GM19463 (cell line): Measurements from ENCODE around the gene BTF3L4.
A peak's percentile ranks its signal among the peaks of the same experiment; 100 is the strongest.
"Not testable (repeated sequence)": the region's sequence is repeated elsewhere in the genome, so short reads cannot be mapped to it uniquely, and the experiment has no call there.

Experiments used
- ATAC-seq: cut with Tn5 transposase; IDR thresholded peaks from one replicate; pipeline ENCODE4 v1.9.1; 2021; ENCODE audit warnings: mild to moderate bottlenecking, moderate library complexity; ENCODE audit not compliant: unreplicated experiment

BTF3L4 gene

DNA sequence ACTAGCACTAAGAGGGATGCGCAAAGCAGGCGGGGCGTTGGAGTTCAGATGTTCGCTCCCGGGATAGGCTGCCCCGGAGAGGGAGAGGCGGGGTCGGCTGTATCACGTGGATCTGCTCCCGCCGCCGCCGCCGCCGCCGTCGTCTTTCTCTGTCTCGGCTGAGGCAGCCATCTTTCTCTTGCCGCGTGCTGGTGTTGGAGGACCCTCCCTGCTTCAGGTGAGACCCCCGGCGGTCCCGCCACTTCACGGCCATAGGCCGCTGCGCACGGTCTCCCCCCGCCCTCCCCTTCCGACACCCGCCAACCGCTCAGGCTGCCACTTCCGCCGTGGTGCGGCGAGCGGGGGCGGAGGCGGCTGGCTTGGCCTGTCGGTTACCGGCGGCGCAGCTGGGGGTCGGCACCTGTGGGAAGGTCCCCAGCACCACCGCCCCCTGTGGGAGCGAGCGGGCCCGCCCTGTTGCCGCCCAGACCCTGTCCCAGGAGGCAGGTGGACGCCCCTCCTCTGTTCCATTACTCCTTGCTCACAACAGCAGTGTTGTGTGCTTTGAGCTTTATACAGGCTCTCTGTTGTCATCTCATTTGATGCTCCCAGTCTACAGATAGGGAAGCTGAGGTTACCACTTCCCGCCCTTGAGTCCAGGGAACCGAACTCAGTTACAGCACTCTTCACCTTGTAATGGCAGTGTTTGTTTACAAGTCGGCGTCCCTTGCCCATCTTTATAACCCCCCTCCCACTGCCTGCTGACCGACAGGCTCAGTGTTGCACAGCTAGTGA lies at the start of gene BTF3L4:
Gene BTF3L4, plus strand, starts transcription at position 133 of the 774 bp plus-strand sequence. CDS start 3,553 bp downstream, outside the sequence.
- peak; percentile 78 for ATAC-seq

DNA sequence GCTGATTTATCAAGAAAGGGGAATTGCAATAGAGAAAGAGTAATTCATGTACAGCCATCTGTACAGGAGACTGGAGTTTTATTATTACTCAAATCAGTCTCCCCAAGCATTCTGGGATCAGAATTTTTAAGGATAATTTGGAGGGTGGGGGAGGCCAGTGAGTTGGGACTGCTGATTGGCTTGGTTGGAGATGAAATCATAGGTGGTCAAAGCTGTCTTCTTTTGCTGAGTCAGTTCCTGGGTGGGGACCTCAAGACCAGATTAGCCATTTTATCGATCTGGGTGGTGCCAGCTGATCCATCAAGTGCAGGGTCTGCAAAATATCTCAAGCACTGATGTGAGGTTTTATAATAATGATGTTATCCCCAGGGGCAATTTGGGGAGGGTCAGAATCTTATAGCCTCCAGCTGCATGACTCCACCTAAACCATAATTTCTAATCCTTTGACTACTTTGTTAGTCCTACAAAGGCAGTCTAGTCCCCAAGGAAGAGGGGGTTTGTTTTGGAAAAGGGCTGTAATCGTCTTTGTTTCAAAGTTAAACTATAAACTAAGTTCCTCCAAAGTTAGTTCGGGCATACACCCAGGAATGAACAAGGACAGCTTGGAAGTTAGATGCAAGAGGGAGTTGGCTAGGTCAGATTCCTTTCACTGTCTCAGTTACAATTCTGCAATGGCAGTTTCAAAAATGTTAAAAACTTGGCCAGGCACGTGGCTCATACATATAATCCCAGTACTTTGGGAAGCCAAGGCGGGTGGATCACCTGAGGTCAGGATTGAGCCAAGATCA lies 48.7 kb upstream of the BTF3L4 start:
- no peak for ATAC-seq

- ATAC-seq = no peak
Observed at GRCh38 chr1:52008071-52008809, 47.9 kb upstream of the BTF3L4 start.

GRCh38 chr1:52022133-52022532 lies 34.0 kb upstream of the BTF3L4 start:
- no peak for ATAC-seq

DNA sequence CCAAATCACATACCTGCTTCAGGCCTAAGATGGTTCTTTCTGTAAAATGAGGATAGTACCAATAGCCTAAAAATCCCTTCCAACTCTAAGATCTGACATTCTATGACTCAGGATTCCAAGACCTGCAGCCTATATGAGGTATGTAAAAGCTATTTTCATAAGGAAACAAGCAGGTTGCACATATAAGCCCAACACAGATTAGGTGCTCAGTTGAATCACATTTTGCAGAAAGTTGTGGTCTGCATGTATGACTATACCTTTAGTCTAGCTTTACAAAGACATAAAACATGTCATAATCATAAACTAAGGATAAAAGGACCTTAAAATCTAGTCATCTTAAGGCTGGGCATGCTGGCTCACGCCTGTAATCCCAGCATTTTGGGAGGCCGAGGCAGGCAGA lies 29.8 kb upstream of the BTF3L4 start:
- ATAC-seq = no peak

GRCh38 chr1:52028328-52028727 lies 27.8 kb upstream of the BTF3L4 start:
- no peak for ATAC-seq

DNA sequence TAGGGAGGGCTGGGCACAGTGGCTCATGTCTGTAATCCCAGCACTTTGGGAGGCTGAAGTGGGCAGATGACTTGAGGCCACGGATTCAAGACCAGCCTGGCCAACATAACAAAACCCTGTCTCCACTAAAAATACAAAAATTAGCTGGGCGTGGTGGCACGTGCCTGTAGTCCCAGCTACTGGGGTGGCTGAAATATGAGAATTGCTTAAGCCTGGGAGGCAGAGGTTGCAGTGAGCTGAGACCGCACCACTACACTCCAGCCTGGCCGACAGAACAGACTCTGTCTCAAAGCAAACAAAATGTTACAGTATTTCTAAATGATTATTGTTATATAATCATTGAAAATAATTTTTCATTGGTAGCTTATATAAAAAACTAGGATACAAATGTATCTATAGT lies 27.3 kb upstream of the BTF3L4 start:
- ATAC-seq = not testable (repeated sequence)

- peak; percentile 14 for ATAC-seq
Observed at GRCh38 chr1:52032124-52032784, 23.8 kb upstream of the BTF3L4 start.

GRCh38 chr1:52032785-52033131 lies 23.3 kb upstream of the BTF3L4 start:
- peak; percentile 39 for ATAC-seq

GRCh38 chr1:52033190-52034049 lies 22.7 kb upstream of the BTF3L4 start, which contains the start of gene KTI12:
KTI12 (minus strand) TSS chr1:52033810; CDS start chr1:52033761, 49 bp downstream.
- ATAC-seq = peak; percentile 87

- no peak for ATAC-seq
Observed at GRCh38 chr1:52034050-52034384, 22.1 kb upstream of the BTF3L4 start.

GRCh38 chr1:52037402-52037814 lies 18.7 kb upstream of the BTF3L4 start:
- ATAC-seq = no peak

DNA sequence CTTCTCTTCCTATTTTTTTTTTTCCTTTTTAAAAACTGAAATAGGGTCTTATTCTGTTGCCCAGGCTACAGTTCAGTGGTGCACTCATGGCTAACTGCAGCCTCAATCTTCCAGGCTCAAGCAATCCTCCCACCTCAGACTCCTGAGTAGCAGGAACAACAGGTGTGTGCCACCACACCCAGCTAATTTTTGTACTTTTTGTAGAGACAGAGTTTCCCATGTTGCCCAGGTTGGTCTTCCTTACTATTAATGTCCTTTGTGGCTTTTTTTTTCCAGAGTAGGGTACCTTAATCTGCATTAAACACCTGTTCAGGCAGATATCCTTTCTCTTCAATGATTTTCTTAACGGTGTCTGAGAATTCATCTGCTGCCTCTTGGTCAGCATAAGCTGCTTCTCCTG lies 18.2 kb upstream of the BTF3L4 start:
- ATAC-seq = no peak

DNA sequence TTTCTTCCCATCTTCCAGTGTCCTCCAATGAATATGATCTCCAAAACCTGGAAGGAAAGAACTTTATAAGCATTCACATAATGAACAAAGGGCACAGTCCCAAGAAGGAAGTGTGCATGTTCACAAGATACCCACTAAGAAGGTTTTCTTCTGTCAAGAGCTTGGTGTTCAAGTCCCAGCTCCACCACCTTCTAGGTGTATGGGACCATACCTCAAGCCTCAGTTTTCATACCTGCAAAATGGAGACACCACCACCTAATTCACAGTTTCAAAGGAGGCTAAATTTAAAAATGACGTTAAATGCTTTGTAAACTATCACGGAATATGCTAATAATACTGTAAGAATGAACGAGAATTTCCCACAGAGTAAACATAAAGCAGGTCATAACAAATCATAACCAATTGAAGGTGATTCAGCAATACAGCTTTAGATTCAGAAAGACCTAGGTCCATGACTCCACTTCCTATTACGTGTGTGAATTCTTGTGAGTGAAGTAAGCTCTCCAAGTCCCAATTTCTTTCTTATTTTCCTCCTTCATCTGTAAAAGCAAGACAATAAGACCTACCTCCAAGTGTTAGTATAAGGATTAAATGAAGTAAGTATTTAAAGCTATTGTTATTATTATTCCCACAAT lies 14.4 kb upstream of the BTF3L4 start:
- ATAC-seq = no peak

- ATAC-seq = no peak
Observed at GRCh38 chr1:52045236-52045635, 10.9 kb upstream of the BTF3L4 start.

DNA sequence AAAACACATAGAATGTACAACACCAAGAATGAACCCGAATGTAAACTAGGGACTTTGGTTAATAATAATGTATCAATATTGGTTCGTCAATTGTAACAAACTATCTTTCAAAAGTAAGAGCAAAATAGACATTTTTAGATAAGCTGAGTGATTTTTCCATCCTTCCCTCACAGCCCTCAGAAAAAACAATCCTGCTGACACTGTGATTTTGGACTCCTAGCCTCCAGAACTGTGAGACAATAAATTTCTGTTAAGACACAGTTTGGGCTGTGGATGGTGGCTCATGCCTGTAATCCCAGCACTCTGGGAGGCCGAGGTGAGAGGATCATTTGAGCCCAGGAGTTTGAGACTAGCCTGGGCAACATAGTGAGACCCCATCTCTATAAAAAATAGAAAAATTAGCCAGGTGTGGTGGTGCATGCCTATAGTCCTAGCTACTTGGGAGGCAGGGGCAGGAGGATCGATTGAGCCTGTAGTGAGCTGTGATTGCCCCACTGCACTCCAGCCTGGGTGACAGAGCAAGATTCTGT lies 10.4 kb upstream of the BTF3L4 start:
- ATAC-seq = not testable (repeated sequence)

DNA sequence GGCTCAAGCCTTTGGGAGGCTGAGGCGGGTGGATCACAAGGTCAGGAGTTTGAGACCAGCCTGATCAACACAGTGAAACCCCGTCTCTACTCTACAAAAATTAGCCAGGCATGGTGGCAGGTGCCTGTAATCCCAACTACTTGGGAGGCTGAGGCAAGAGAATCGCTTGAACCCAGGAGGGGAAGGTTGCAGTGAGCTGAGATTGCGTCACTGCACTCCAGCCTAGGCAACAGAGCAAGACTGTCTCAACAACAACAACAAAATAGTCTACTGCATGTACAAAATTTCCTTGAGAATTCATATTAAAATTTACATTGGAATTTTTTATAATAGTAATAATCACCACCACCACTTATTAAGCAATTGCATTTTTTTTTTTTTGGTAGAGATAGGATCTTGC lies 6.8 kb upstream of the BTF3L4 start:
- not testable (repeated sequence) for ATAC-seq

DNA sequence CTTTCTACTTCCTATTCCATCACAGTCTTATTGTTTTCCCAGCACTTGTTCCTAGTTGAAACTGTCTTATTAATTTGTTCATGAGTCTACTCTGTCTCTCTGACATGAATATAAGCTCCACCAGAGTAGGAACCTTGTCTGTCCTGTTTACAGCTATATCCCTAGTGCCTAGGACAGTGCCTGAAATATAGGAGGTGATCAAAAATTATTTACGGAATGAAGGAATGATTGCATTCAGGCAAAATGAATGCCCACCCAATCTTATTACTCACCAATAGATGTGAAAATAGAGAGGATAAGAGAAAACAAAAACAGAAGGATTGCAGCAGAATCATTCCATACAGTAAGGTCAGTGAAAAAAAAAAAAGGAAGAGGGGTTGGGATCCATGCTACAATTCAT lies 2.2 kb upstream of the BTF3L4 start:
- ATAC-seq = no peak

GRCh38 chr1:52054496-52055065 lies 1.5 kb upstream of the BTF3L4 start:
- no peak for ATAC-seq
